Activated CD8-positive, alpha-beta memory T cell treated with anti-CD3 and anti-CD28 coated beads, Interleukin-2, amount 50 U/mL, for 1 hour (primary cell): ENCODE data around the gene BSDC1.
"Not testable (repeated sequence)": the region's sequence is repeated elsewhere in the genome, so short reads cannot be mapped to it uniquely, and the experiment has no call there.

Experiments used
- DNase-seq: peaks from one replicate; pipeline ENCODE4 v3.0.0-alpha.2; 2020; ENCODE audit errors: extremely low read depth

BSDC1 gene

GRCh38 chr1:32394141-32394889, at the start of gene BSDC1:
Gene BSDC1, minus strand, starts transcription at chr1:32394441. Its CDS starts 27 bp downstream, at chr1:32394414.
- DNase-seq = peak; percentile 92

GRCh38 chr1:32441467-32441866, 47.2 kb upstream of the BSDC1 start:
- DNase-seq = not testable (repeated sequence)

DNA sequence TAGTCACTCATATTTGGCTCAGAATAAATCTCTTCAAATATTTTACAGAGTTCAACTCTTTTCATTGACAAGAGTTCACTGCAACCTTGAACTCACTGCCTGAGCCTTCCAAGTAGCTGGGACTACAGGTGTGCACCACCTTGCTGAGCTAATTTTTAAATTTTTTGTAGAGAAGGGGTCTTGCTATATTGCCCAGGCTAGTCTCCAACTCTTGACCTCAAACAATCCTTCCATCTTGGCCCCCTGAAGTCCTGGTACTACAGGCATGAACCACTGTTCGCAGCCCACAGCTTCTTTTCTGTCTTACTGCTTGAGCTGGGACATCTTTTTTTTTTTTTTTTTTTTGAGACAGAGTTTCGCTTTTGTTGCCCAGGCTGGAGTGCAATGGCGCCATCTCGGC, 44.5 kb upstream of the BSDC1 start:
- not testable (repeated sequence) for DNase-seq

GRCh38 chr1:32438136-32438535, 43.9 kb upstream of the BSDC1 start:
- no peak for DNase-seq

GRCh38 chr1:32431736-32432400, 37.6 kb upstream of the BSDC1 start:
- DNase-seq = no peak

GRCh38 chr1:32427264-32427963, 33.2 kb upstream of the BSDC1 start:
- no peak for DNase-seq

DNA sequence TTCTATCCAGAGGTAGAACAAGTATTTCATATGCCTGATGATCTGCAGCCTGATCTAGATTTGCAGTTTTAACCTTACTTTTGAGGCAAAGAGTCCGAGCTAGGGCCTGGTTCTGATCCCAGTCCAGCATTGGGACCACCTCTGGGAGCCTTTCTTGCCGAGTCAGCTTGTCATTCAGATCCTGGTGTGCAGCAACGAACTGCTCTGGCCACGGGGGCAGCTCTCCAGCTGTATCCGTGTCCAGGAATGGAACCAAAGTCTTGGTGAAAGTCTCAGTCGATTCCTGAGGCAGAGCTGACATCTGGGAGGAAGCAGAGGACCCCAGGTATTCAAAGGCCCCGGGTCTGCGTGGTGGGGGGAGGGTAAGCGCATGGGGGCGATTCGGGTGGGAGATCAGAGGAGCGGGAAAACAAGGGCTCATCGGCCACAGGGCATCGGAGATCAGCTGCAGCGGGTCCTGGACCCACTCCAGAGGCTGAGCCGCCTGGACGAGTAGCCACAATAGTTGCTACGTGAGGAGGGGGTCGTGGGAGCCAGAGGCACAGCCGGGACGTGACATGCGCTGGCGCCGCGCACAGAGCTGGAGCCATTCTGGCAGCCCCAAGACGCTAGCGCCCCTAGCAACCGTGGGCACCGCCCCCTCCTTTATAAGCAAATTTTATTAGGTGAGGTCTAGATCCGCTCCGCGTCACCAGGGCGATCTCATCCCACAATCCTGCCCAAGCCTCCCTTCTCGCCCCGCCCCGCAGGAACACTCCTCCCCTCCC, 32.4 kb upstream of the BSDC1 start:
- DNase-seq = no peak

GRCh38 chr1:32421775-32422174, 27.5 kb upstream of the BSDC1 start:
- DNase-seq = no peak

DNA sequence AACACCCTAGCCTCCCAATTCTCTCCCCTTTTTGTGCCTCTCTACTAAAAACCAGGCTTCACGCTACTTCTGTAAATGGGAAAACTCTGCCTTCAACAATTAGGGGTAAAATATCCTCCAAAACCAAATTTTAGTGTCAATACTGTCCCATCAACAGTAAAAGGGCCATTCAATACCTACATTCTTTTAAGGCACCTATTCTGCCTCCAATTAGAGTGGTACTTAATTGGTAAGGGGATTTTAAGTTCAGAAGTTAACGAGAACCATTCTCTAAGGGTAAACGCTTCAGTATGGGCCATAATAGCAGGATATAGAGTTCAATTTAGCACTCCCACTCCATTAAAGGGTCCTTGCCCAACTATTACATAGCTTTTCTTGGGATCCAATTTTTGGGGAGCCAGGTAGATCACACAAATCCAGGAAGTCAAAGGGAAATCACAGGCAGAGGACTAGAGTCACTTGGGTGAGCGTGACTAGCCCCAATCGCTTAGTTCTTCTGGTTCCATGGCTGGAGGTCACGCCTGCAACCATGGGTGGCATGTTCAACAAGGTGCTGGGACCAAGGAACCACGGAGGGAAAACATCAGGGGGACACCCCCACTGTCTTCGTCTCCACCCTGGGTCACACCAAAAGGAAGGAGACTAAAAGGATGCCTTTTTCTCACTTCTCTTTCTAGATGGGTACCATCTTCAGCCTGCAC, 20.1 kb upstream of the BSDC1 start:
- no peak for DNase-seq

GRCh38 chr1:32413507-32414185, 19.4 kb upstream of the BSDC1 start:
- peak; percentile 62 for DNase-seq

DNA sequence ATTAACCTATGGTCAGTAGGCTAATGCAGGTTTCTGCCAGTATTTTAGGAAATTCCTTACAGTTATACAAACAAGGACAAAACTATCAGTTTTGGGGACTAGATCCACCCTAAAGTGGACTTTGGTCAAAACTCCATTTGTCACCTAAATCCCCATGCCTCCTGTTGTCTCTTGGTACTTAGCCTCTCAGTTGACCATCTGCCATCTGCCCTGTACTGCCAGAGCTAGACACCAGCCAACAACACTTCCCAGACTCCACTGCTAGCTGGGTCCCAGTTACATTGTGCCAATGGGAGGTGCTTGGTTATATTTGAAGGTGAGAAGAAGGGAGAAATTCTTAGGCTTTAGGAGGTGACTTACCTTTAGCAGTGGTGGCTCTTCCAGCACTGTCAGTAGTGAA, 17.0 kb upstream of the BSDC1 start:
- no peak for DNase-seq

- DNase-seq = no peak
Measured at GRCh38 chr1:32406629-32407111, 12.4 kb upstream of the BSDC1 start.

DNA sequence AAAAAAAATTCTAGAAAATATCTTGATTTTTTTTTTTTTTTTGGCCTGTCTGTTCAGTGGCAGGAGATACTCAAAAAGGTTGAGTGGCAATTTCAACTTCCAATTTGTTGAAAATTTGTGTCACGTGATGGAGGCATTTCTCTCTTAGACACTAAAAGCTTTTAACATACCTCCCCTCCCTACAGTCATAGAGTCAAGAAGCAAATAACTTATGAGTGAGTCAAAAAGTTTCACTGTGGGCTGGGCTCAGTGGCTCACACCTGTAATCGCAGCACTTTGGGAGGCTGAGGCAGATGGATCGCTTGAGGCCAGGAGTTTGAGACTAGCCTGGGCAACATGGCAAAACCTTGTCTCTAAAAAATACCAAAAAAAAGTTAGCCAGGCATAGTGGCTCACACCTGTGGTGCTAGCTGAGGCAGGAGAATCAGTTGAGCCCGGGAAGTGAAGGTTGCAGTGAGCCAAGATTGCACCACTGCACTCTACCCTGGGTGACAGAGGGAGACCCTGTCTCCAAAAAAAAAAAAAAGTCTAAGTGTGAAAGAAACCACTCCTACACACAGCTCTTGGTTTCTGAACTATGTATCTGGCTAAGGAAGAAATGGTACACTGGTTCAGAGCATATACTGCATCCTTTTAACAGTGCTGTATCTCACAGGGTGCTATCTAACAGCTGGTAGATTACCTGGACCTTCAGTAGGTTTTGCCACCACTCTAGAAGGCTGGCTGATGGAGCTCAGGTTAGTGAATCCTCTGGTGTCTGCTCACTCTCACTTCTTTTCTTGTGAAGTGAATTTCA, 11.6 kb upstream of the BSDC1 start:
- DNase-seq = no peak

DNA sequence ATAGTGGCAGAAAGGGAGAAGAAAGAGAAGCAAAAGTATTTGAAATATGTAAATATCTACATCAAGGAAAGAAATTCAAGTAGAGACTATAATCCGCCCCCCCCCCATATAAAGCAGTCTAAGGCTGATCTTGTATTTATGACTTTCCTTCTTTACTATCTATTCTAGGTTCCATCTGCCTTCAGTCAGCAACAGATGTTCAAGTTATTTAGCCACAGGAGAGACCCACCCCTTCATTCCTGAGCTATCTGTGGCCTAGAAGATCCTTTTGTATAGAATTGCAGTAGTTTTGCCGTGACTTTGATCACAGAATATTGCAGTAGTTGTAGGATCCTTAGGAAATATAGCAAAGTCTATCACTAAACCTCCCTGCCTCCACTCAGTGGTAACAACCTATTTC, 10.7 kb upstream of the BSDC1 start:
- DNase-seq = no peak

DNA sequence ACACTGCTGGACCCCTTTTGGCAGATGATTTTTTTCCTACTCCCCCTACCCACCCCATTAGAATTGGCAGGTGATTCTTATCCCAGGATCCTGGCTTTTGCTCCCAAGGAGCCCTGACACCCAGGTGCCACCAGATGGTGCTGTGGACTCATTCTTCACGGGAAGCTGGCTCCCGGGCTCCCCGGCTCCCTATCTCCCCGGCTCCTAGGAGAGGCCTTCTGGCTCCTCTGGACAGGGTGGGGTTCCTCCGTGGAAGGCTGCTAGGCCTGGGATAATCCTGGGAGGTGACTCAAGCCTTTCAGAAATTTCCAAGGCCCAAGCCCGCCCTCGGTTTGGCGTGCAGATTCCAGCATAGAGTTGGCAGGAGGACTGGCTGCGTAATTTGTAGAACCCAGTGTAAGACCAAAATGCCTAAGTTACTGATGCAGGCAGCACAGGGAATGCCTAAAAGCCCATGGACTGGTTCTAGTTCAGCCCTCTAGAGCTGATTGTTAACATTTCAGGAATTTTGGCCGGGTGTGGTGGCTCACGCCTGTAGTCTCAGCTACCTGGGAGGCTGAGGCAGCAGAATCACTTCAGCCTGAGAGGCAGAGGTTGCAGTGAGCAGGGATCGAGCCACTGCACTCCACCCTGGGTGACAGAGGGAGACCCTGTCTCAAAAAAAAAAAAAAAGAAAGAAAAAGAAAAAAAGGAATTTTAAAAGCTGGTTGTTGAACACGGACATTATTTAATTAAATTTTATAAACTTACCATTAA, 6.8 kb upstream of the BSDC1 start:
- no peak for DNase-seq

DNA sequence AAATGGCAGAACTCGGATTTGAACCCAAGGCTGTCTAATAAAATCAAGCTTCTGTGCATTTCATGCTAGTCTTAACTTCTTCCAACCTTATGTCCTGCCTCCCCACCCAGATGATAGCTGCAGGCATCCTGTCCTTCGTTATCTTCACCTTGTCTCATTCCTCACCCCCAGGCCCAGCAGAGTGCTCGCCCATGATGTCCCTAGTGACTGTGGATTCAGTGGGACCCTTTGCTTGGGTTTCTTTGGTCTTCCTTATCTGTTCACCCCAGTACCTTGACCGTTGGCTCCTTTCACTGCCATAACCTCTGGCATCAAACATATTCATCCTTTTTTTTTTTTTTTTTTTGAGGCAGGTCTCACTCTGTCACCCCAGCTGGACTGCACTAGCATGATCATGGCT, 5.6 kb upstream of the BSDC1 start:
- no peak for DNase-seq

DNA sequence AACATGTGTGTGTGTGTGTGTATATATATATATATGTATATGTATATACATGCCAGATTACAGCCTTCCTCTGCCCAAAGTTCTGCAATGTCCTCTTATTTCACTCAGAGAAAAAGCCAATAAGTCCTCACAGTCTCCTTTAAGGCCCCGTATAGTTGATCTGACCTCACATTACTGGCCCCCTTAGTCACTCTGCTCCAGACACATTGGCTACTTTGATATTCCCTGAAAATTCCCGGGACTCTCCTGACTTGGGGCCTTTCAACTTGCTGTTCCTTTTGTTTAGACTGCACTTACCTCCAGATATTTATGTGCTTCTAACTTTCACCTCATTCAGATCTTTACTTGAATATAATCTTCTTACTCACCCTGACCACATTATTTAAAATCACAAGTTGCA, 4.2 kb upstream of the BSDC1 start:
- DNase-seq = no peak

- not testable (repeated sequence) for DNase-seq
Measured at GRCh38 chr1:32396524-32396923, 2.3 kb upstream of the BSDC1 start.

DNA sequence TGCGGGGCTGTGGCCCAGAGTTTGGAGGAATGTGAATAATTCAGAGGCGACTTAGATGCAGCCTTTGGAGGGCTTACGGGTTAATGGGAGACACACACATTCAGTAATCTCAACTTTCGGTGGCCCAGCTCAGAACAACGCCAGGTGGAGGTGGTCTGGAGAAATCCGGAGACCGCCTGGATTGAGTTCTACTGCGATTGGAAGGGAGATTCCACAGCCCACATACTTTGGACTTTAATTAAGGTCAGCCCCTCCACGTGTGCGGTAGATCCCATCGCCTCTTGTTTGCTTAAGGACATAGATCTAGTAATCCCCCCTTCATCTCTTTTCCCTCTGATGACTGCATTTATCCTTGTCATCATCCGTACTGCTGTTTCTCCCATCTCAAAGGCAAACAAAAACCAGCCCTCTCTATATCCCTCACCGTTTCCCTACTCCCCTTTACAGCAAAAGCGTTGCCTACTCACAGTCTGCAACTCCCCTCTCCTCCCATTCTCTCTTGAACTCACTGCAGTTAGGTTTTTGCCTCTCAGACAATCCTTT, 720 bp upstream of the BSDC1 start:
- DNase-seq = no peak
